ENCODE data around the gene RNF114. TPM values are rescaled to one million over a fixed set of nuclear protein-coding genes. Genes with fewer than 3 reads are reported as not detected.

RNF114 gene
- total and polyA plus RNA-seq, 3 experiments from 2014 or later, result 64.0 to 112 (median 67.1) TPM

DNA sequence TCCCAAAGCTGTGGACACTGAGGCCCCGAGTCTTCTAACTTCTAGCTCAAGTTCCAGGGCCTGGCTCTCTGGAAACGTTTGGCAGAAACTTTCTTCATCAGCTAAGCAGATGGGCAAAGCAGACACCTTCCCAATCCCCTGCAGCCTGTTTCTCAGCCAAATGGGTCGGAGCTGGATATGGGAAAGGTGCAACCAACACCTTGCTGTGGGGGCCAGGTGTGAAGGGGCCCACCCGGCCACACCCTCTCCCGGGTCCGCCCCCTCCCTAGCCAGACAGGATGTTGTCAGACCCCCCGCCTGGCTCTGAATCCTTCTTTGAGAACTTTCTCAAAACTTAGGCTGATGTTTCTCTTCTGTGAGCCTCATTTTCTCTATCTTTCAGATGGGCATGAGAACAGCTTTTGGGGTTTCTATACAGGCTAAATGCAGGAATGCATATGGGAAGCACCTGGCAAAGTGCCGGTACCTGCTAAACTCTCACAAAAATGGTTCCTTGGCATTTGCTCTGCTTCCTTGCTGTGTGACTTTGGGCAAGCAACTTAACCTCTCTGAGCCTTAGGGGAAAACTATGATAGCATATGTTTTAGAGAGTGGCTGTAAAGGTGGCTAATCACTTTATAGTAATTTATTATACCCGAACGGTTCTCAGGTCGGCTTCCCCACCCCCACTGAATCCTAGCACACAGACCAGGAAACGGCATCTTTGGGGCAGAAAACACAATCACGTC is 48.4 kb downstream of the RNF114 start:
- Mint-ChIP-seq H3K27me3 (peaks cover 2 to 3% of the 10 kb centered on the region in 2 donors), H3K9me3 (no peaks in the 10 kb centered on the region), H3K4me3 (peak overlapping the region in 4 of 7 donors; percentile 16 to 61 (median 52)), H3K27ac (peak overlapping the region in 1 of 8 donors; percentile 84), H3K36me3 (no peaks in the 10 kb centered on the region), H3K4me1 (peaks cover 16 to 28% (median 24%) of the 10 kb centered on the region in 3 donors)
- H3K36me3 ChIP-seq (ENCODE audit: insufficient read depth, low read length), result no peaks in the 10 kb centered on the region
- no peak overlapping the region for H3K4me3 ChIP-seq (ENCODE audit: low read length)
- H3K27ac ChIP-seq (ENCODE audit: low read depth, low read length), result peak overlapping the region; percentile 67
- H3K27me3 ChIP-seq (ENCODE audit: insufficient read depth, low read length, poor library complexity, severe bottlenecking), result no peaks in the 10 kb centered on the region
- no peak for DNase-seq
- ChIA-PET POLR2A (no interaction called here), CTCF (interaction anchor here (0.9 kb wide), 1 partner anchor 87 kb away, joined by 4 read pairs; no protein-coding TSS in a partner anchor)
- H3K9me3 ChIP-seq (ENCODE audit: low read length), result no peaks in the 10 kb centered on the region
- peaks cover 14% of the 10 kb centered on the region for H3K4me1 ChIP-seq (ENCODE audit: insufficient read depth, low read length)

DNA sequence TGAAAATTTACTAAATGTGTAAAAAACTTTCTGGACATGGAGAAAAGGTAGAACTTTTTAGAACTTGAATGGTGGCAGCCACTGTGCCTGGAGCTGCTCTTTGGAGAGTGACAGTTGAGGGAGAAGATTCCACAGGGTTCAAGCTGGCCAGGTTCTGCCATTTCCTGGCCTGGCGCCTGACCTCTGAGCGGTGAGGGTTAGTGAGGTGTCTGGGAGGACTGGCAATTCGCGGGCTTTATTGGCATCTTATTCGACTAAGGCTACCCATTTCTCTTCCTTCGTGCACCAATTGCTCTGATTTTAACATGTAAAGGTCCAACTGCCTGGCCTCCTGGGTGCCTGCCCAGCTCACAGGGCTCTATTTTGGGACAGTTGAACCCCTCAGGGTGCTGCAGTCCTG is 49.0 kb downstream of the RNF114 start:
- H3K27me3 ChIP-seq (ENCODE audit: insufficient read depth, low read length, poor library complexity, severe bottlenecking), result no peaks in the 10 kb centered on the region
- CTCF ChIA-PET, result no interaction called here
- no peak overlapping the region for H3K4me3 Mint-ChIP-seq

DNA sequence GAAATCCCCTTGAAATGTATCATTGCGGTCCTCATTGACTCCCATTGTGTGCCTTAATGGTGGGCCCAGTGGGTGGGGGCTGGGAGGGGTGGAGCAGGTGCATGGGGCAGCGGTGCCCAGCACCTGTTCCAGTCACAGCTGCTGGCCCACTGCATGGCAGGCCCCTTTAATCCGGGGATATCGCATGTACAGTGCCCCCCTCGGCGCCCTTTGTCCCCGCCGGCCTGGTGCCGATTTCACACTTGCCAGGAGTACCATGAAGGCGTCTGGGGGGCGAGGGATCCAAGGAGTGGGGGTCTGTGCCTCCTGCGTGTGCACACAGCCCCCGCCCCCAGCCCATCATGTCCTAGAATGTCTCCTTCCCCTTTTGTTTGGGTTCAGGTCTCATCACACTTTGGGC is 49.4 kb downstream of the RNF114 start:
- no peak overlapping the region for H3K4me3 ChIP-seq (ENCODE audit: low read length)
- H3K9me3 Mint-ChIP-seq, result no peaks in the 10 kb centered on the region
- no peak overlapping the region for H3K27ac ChIP-seq (ENCODE audit: low read depth, low read length)
- H3K27me3 Mint-ChIP-seq, result peaks cover 2 to 3% of the 10 kb centered on the region in 2 donors
- peaks cover 12 to 20% (median 15%) of the 10 kb centered on the region in 3 donors for H3K4me1 Mint-ChIP-seq
- no peaks in the 10 kb centered on the region for H3K36me3 Mint-ChIP-seq
- ChIA-PET POLR2A (no interaction called here), CTCF (interaction anchor here (1.3 to 1.5 kb wide), 2 partner anchors 85 to 91 kb away, joined by 3 to 5 read pairs; no protein-coding TSS in a partner anchor)
- peaks cover 14% of the 10 kb centered on the region for H3K4me1 ChIP-seq (ENCODE audit: insufficient read depth, low read length)
- no peaks in the 10 kb centered on the region for H3K36me3 ChIP-seq (ENCODE audit: insufficient read depth, low read length)
- no peak overlapping the region for H3K4me3 Mint-ChIP-seq
- DNase-seq, result no peak
- no peaks in the 10 kb centered on the region for H3K9me3 ChIP-seq (ENCODE audit: low read length)
- H3K27ac Mint-ChIP-seq, result no peak overlapping the region
- H3K27me3 ChIP-seq (ENCODE audit: insufficient read depth, low read length, poor library complexity, severe bottlenecking), result no peaks in the 10 kb centered on the region

More for the DNA sequence above, 49.0 kb downstream of the RNF114 start:
- Histone ChIP-seq H3K4me3 (ENCODE audit: low read length) (no peak overlapping the region), H3K4me1 (ENCODE audit: insufficient read depth, low read length) (peaks cover 14% of the 10 kb centered on the region), H3K36me3 (ENCODE audit: insufficient read depth, low read length) (no peaks in the 10 kb centered on the region), H3K27ac (ENCODE audit: low read depth, low read length) (no peak overlapping the region), H3K9me3 (ENCODE audit: low read length) (no peaks in the 10 kb centered on the region)
- peaks cover 2 to 3% of the 10 kb centered on the region in 2 donors for H3K27me3 Mint-ChIP-seq
- DNase-seq, result no peak
- POLR2A ChIA-PET, result no interaction called here
- H3K4me1 Mint-ChIP-seq, result peaks cover 14 to 23% (median 18%) of the 10 kb centered on the region in 3 donors
- H3K36me3 Mint-ChIP-seq, result no peaks in the 10 kb centered on the region
- H3K9me3 Mint-ChIP-seq, result no peaks in the 10 kb centered on the region
- H3K27ac Mint-ChIP-seq, result no peak overlapping the region

DNA sequence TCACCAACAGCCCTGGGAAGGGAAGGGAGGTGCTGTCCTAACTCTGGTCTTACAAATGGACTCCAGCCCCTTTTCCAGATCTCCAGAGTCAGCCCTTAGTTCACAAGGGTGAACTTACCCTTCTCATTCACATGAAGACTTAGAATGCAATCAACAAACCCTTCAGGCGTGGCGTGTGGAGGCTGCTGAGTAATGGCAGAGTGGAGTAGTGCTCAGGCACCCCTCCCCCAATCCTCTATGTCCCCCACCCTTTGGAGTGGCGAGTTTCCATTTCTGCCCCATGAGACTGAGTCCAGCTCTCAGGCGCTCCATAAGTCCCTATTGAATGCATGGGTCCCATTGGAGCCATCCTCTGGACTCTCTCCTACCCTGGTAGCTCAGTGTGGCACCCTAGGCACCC is 49.9 kb downstream of the RNF114 start:
- Histone ChIP-seq H3K4me3 (ENCODE audit: low read length) (no peak overlapping the region), H3K27ac (ENCODE audit: low read depth, low read length) (no peak overlapping the region), H3K27me3 (ENCODE audit: insufficient read depth, low read length, poor library complexity, severe bottlenecking) (no peaks in the 10 kb centered on the region), H3K36me3 (ENCODE audit: insufficient read depth, low read length) (no peaks in the 10 kb centered on the region), H3K4me1 (ENCODE audit: insufficient read depth, low read length) (peaks cover 14% of the 10 kb centered on the region), H3K9me3 (ENCODE audit: low read length) (no peaks in the 10 kb centered on the region)
- ChIA-PET CTCF (interaction anchor here (1.3 to 1.5 kb wide), 2 partner anchors 85 to 90 kb away, joined by 3 to 5 read pairs; no protein-coding TSS in a partner anchor), POLR2A (no interaction called here)
- no peak for DNase-seq
- Mint-ChIP-seq H3K9me3 (no peaks in the 10 kb centered on the region), H3K27ac (no peak overlapping the region), H3K27me3 (peaks cover 2 to 3% of the 10 kb centered on the region in 2 donors), H3K36me3 (no peaks in the 10 kb centered on the region), H3K4me1 (peaks cover 12 to 20% (median 15%) of the 10 kb centered on the region in 3 donors), H3K4me3 (no peak overlapping the region)

DNA sequence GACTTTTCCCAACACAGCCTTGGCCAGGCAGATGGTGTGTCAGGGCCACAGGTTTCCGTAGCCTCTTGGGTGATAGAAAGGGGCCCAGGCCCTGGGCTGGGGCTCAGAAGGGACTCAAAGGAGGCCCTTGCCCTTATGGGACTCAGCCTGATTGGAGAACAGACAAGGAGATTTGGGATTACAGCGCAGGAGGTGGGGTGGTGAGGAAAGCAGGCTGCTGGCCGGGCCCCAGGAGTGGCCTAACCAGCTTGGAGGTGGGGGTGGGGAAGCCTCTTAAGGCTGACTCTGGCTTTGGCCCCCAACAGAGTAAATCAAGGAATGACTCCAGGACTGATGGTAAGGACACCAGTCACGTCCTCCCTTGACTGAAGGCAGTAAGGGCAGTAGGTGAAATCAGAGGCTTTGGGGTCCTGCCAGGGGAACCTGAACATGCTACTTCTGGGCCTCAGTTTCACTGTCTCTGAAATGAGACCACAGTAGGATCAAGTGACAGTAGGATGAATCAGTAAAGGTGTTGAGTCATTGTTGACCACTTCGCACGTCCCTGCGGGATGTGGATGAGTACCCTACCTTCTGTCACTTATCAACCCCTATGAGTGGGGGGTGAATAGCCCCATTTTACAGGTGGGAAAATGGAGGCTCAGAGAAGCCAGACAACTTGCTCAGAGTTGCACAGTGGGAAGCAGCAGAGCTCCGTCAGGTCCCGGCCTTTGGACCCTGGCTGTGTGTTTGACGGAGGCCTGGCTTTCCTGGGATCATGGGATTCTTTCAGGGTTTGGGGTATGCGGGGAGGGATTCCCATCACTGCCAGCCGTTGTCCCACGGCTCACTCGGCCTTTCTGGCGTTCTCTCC is 51.0 kb downstream of the RNF114 start:
- POLR2A ChIA-PET, result no interaction called here
- Histone ChIP-seq H3K36me3 (ENCODE audit: insufficient read depth, low read length) (no peaks in the 10 kb centered on the region), H3K9me3 (ENCODE audit: low read length) (no peaks in the 10 kb centered on the region), H3K4me1 (ENCODE audit: insufficient read depth, low read length) (peaks cover 10% of the 10 kb centered on the region), H3K4me3 (ENCODE audit: low read length) (no peak overlapping the region), H3K27ac (ENCODE audit: low read depth, low read length) (no peak overlapping the region), H3K27me3 (ENCODE audit: insufficient read depth, low read length, poor library complexity, severe bottlenecking) (no peaks in the 10 kb centered on the region)
- Mint-ChIP-seq H3K27ac (no peak overlapping the region), H3K9me3 (no peaks in the 10 kb centered on the region), H3K36me3 (no peaks in the 10 kb centered on the region), H3K4me1 (peaks cover 9 to 15% (median 12%) of the 10 kb centered on the region in 3 donors), H3K27me3 (no peaks in the 10 kb centered on the region), H3K4me3 (no peak overlapping the region)
- CTCF ChIA-PET, result interaction anchor here (1.3 to 2.6 kb wide), 3 partner anchors 9 to 89 kb away, joined by 3 to 16 read pairs (median 5); no protein-coding TSS in a partner anchor
- no peak for DNase-seq

DNA sequence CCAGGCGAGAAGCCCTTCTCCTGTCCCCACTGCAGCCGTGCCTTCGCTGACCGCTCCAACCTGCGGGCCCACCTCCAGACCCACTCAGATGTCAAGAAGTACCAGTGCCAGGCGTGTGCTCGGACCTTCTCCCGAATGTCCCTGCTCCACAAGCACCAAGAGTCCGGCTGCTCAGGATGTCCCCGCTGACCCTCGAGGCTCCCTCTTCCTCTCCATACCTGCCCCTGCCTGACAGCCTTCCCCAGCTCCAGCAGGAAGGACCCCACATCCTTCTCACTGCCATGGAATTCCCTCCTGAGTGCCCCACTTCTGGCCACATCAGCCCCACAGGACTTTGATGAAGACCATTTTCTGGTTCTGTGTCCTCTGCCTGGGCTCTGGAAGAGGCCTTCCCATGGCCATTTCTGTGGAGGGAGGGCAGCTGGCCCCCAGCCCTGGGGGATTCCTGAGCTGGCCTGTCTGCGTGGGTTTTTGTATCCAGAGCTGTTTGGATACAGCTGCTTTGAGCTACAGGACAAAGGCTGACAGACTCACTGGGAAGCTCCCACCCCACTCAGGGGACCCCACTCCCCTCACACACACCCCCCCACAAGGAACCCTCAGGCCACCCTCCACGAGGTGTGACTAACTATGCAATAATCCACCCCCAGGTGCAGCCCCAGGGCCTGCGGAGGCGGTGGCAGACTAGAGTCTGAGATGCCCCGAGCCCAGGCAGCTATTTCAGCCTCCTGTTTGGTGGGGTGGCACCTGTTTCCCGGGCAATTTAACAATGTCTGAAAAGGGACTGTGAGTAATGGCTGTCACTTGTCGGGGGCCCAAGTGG is 51.9 kb downstream of the RNF114 start:
- no peak overlapping the region for H3K27ac Mint-ChIP-seq
- H3K36me3 Mint-ChIP-seq, result no peaks in the 10 kb centered on the region
- no peaks in the 10 kb centered on the region for H3K9me3 ChIP-seq (ENCODE audit: low read length)
- POLR2A ChIA-PET, result no interaction called here
- no peaks in the 10 kb centered on the region for H3K9me3 Mint-ChIP-seq
- no peaks in the 10 kb centered on the region for H3K27me3 Mint-ChIP-seq
- no peak for DNase-seq
- H3K36me3 ChIP-seq (ENCODE audit: insufficient read depth, low read length), result no peaks in the 10 kb centered on the region
- no peaks in the 10 kb centered on the region for H3K27me3 ChIP-seq (ENCODE audit: insufficient read depth, low read length, poor library complexity, severe bottlenecking)
- H3K27ac ChIP-seq (ENCODE audit: low read depth, low read length), result no peak overlapping the region
- CTCF ChIA-PET, result interaction anchor here (0.9 to 2.6 kb wide), 2 partner anchors 9 to 83 kb away, joined by 3 to 16 read pairs; no protein-coding TSS in a partner anchor
- peaks cover 6 to 10% (median 6%) of the 10 kb centered on the region in 3 donors for H3K4me1 Mint-ChIP-seq
- H3K4me3 Mint-ChIP-seq, result no peak overlapping the region
- no peak overlapping the region for H3K4me3 ChIP-seq (ENCODE audit: low read length)
- peaks cover 4% of the 10 kb centered on the region for H3K4me1 ChIP-seq (ENCODE audit: insufficient read depth, low read length)

DNA sequence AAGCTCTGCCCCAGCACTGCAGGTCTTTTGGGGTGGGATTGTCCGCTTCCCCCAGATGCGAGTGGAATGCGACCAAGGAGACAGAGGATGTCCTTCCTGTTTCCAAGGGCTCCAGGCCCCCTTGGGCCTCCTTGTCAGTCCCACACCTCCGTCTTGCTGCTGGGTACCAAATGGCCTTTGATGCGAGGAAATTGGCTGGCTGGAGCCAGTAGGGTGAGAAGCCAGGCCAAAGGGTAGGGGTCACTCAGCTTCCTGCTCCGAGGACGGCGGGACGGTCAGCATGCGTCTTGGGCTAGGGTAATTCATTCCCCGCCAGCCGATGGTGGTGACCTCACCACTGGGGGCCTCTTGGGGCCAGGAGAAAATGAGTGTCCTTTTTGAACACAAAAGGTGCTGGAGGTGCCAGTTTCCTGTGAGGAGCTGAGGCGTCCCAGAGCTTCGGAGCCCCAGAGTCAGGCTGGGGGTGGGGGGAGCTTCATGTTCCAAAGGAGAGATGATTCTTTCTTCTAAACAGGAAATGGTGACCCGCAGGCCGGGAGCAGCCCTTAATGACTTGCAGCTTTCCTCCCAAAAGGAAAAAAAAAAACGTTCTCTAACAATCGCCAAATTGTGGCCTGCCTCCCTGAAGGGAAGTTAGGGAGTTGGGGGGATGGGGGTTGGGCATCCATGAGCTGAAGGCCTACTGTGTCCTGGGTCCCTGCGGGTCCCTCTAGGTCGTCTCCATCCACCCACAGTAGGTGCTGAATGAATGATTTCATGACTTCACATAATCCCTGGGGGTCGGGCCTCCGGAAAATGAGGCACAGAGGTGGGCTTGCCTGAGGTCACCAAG is 53.3 kb downstream of the RNF114 start:
- H3K27me3 ChIP-seq (ENCODE audit: insufficient read depth, low read length, poor library complexity, severe bottlenecking), result no peaks in the 10 kb centered on the region
- Mint-ChIP-seq H3K4me1 (no peaks in the 10 kb centered on the region), H3K4me3 (no peak overlapping the region), H3K36me3 (no peaks in the 10 kb centered on the region), H3K9me3 (no peaks in the 10 kb centered on the region), H3K27me3 (peaks cover 0 to 3% of the 10 kb centered on the region in 2 donors), H3K27ac (no peak overlapping the region)
- H3K4me3 ChIP-seq (ENCODE audit: low read length), result no peak overlapping the region
- H3K9me3 ChIP-seq (ENCODE audit: low read length), result no peaks in the 10 kb centered on the region
- POLR2A ChIA-PET, result interaction anchor here (0.7 kb wide), 1 partner anchor 498 kb away, joined by 3 read pairs; no protein-coding TSS in a partner anchor
- DNase-seq, result no peak
- no peaks in the 10 kb centered on the region for H3K36me3 ChIP-seq (ENCODE audit: insufficient read depth, low read length)
- no peak overlapping the region for H3K27ac ChIP-seq (ENCODE audit: low read depth, low read length)
- H3K4me1 ChIP-seq (ENCODE audit: insufficient read depth, low read length), result no peaks in the 10 kb centered on the region
- CTCF ChIA-PET, result interaction anchor here (2.6 kb wide), 1 partner anchor 11 kb away, joined by 16 read pairs; no protein-coding TSS in a partner anchor
